ENCODE data around the gene BLVRA.
A peak's percentile ranks its signal among the peaks of the same experiment; 100 is the strongest.
"Not testable (repeated sequence)": the region's sequence is repeated elsewhere in the genome, so short reads cannot be mapped to it uniquely, and the experiment has no call there.

The BLVRA gene

DNA sequence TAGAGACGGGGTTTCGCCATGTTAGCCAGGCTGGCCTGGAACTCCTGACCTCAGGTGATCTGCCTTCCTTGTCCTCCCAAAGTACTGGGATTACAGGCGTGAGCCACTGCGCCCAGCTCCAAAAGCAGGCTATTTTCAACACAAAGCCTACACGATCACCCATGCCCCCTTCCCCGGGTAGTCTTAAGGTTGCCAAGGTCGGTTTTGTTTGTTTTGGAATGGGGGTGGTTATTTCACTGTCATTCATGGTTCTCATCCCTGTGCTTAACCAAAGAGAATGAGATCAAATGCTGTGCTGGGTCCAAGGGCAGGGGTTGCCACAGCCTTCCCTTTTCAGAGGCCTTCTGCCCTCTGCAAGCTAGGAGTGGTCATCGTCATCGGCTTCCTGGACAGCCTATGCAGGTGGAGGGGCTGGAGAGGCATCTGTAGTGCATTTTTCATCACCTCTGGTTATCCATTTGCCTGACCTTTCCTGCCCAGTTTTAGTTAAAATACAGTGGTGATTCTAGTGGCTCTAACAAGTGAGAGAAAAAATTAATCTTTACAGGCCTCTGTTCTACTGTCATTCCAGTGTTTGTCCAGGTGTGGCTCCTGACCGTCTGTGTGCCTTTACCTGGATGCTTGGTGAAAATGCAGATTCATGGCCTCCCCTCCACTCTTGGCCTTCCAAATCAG is 11.4 kb downstream of the BLVRA start:
- DNase-seq = no peak

- DNase-seq = no peak
Measured at GRCh38 chr7:43771128-43771527, 12.6 kb downstream of the BLVRA start.

- DNase-seq = no peak
Measured at GRCh38 chr7:43771573-43771972, 13.1 kb downstream of the BLVRA start.

GRCh38 chr7:43773268-43773667 is 14.8 kb downstream of the BLVRA start:
- DNase-seq = not testable (repeated sequence)

- DNase-seq = not testable (repeated sequence)
Measured at GRCh38 chr7:43775255-43775654, 16.8 kb downstream of the BLVRA start.

DNA sequence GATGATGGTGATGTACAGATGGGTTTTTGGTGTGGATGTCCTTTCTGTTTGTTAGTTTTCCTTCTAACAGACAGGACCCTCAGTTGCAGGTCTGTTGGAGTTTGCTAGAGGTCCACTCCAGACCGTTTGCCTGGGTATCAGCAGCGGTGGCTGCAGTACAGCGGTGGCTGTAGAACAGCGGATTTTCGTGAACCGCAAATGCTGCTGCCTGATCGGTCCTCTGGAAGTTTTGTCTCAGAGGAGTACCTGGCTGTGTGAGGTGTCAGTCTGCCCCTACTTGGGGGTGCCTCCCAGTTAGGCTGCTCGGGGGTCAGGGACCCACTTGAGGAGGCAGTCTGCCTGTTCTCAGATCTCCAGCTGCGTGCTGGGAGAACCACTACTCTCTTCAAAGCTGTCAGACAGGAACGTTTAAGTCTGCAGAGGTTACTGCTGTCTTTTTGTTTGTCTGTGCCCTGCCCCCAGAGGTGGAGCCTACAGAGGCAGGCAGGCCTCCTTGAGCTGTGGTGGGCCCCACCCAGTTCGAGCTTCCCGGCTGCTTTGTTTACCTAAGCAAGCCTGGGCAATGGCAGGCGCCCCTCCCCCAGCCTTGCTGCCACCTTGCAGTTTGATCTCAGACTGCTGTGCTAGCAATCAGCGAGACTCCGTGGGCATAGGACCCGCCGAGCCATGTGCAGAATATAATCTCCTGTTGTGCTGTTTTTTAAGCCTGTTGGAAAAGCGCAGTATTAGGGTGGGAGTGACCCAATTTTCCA is 20.0 kb downstream of the BLVRA start:
- not testable (repeated sequence) for DNase-seq

DNA sequence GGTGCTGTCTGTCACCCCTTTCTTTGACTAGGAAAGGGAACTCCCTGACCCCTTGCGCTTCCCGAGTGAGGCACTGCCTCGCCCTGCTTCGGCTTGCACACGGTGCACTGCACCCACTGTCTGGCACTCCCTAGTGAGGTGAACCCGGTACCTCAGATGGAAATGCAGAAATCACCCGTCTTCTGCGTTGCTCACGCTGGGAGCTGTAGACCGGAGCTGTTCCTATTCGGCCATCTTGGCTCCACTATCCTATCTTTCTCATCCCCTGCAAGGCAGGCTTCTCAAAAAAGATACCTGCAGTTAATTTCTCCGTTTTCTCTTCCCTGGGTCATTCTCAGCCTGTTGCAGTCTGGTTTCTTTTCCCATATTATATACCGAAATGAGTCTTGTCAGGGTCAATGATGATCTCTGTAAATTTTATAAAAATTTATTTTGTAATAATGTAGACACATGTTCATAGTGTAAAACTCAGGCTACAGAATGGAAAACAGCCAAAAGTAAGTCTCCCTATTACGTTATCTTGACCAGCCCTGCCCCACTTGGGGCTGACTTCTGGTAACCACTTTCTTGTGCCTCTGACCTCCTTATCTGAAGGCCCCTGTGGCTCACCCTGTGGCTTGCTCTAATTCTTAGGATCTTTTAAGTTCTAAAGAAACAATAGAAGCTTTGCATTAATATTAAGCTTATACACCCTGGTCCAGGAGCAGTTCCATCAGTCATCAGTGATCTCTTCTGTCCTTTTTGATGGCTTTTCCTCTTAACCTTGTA is 20.7 kb downstream of the BLVRA start:
- DNase-seq = no peak

GRCh38 chr7:43781726-43782607 is 23.5 kb downstream of the BLVRA start:
- DNase-seq = no peak

DNA sequence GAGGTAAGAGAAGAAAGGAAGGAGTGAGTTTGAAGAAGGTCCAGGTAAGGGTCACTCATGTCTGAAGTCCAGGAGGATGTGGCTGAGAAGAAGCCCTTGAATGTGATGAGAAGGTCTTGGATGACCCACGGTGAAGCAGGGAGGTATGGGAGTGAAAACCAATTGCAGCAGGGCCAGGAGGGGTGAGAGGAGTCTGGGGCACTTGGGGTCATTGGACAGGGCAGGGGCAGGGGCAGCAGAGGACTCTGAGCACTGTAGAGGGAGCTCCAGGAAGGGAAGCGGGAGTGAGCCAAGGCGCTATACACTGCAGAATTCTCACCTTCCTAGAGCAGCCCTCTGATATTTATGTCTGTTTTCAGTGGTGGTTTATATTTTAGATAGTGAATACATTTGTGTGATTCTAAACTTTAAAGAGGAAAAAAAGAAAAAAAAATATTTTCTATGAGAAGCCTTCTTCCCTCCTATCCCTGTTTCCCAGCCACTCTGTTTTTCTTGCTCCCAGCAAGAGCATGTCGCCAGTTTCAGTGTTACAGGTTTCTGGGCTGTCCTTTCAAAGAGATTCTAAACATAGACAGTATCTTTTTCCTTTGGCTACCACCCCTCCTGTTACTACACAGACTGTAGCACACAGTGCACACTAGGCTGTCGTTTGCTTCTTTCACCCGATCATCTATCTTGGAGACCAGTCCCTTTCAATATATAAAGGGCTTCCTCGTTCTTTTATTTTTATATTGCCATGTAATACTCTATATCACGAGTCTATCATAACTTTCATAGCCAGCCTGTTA is 24.5 kb downstream of the BLVRA start:
- DNase-seq = no peak

- no peak for DNase-seq
Measured at GRCh38 chr7:43784030-43784584, 25.6 kb downstream of the BLVRA start.

DNA sequence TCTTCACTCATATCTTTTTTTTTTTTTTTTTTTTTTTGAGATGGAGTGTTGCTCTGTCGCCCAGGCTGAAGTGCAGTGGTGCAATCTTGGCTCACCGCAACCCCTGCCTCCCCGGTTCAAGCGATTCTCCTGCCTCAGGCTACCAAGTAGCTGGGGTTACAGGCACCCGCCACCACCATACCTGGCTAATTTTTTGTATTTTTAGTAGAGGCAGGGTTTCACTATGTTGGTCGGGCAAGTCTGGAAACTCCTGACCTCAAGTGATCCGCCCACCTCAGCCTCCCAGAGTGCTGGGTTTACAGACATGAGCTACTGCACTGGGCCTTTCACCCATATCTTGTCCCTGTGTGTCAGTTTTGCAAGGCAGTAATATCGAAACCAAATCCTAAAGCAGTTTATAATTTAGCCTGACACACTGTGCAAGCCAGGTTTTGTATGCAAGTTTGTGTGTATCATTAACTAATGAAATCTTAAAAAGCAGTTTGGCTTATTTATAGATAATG is 26.2 kb downstream of the BLVRA start:
- DNase-seq = not testable (repeated sequence)

DNA sequence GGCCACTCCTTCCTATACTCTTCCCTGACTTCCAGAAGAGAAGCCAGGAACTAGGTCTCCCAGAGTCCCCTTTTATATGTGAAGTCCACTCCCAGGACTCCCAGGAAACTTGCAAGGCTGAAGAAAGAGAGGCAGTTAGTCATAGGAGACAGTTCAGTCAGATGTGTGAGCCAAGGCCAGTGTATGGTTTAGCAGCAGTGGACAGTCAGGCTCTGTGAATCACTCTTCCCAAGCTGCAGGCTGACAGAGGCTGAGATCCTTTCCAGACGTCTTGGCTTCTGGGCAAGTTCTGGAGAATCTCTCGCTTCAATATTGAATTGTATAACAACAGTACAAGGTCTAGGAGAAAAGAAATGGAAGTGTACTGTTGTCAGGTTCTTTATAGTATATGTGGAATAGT is 26.9 kb downstream of the BLVRA start:
- no peak for DNase-seq

DNA sequence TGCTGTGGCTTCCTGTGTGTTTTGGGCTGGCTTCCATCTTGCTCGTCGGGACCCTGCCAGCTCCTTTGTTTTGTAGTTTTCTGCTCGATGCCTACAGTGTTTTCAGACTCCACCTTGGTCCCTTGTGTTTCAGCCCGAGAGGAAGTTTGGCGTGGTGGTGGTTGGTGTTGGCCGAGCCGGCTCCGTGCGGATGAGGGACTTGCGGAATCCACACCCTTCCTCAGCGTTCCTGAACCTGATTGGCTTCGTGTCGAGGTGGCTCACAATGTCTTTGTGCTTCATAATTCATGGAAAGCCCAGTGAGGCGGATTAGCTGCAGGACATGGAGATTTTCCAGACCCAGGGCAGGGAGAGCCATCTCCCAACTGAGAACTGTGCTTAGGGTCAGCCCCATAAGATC is 29.3 kb downstream of the BLVRA start:
- DNase-seq = no peak

DNA sequence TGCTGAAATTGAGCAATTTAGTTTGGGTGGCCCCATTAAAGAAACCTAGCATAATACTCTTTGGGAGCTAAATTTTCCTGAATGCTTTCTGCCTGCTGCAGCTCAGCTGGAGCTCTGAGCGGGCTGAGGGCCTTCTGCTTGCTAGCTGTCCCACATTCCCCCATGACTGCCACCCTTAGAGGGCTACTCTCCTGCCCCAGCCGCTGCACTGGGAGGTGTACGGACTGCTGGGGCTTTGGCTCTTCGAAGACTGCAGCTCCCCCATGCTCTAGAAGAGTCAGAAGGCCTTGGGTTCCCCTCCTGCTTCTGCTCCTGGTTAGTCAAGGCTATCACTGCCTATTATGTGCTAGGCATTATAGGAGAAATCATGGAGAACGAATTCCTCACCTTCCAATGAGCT is 31.5 kb downstream of the BLVRA start:
- no peak for DNase-seq

DNA sequence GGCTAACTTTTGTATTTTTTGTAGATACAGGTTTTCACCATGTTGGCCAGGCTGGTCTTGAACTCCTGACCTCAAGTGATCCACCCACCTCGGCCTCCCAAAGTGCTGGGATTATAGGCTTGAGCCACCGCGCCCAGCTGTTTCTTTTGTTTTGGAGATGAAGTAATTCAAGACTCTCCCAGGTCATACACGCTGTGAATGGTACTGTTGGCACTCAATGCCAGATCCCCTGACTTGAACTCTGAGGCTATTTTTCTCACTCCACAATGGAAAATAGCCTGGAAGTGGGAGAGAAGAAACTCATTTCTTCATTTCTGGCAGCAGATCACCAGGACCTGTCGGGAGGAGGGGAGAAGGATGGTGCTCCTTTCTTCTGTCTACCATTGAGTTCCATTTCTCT is 32.4 kb downstream of the BLVRA start:
- no peak for DNase-seq

GRCh38 chr7:43791665-43792064 is 33.2 kb downstream of the BLVRA start:
- DNase-seq = peak; percentile 60

DNA sequence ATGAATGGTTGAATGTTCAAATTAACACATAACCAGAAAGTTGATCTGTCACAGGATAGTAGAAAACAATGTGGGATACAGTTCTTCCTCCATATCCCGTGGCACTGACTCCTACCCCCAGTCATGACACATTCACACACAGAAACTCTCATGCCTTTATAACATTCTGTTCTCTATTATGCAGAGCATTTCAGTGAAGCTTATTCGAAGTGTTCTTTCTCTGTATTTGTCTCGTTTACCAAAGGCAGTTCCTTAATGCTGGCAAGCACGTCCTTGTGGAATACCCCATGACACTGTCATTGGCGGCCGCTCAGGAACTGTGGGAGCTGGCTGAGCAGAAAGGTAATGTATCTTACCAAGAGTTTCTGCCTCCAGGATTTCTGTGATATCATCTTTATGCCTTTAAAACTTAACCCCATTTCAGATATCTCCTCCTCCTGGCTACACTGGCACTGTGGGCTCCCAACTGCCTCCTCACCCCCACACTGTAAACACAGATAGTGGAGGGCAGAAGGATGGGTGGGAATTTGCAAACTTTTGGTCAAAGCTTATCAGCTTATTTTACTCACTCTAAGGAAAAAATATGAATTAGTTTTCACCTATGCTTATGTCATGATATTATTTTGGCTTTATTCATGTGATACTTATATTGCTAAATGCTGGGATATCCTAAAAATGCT is 34.1 kb downstream of the BLVRA start:
- no peak for DNase-seq

GRCh38 chr7:43799605-43800004 is 41.1 kb downstream of the BLVRA start:
- DNase-seq = no peak

DNA sequence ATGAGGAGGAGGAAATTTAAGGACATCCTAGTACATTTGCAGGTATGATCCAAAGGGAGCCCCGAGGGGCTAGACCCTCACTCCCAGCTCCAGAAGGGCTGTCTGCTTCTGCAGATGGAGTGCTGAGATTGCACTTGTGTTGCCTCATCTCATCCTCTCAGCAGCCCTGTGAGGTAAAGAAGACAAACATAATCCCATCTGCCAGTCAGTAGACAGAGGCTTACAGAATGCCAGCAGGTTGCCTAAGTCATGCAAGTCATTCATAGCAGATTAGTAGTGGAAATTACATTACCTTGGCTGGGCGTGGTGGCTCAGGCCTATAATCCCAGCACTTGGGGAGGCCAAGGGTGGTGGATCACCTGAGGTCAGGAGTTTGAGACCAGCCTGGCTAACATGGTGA is 45.4 kb downstream of the BLVRA start:
- DNase-seq = no peak

DNA sequence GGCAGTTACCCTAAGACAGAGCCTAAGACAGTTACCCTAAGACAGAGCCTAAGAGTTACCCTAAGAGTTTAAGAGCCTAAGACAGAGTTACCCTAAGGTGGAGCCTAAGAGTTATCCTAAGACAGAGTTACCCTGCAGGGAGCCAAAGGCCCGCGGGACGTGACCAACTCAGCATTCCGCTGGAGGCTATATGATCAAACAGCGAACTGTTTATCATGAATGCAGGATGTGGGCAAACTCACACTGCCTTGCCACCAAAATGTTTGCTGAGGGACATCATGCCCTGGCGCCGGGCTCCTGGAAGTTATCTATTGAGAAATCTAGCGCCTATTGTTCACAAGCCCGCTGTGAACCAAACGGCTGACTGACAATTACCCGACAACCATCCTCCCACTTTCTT is 49.9 kb downstream of the BLVRA start:
- no peak for DNase-seq

Measured in GDM1 (cell line).